Aortic smooth muscle cell (primary cell): ENCODE data around the gene CHTF18. TPM values are rescaled to one million over a fixed set of nuclear protein-coding genes. Genes with fewer than 3 reads are reported as not detected.

Experiments
- total RNA-seq: library from RNA; depleted of rRNA; stranded (reverse); fragments of >200 nt; gene quantifications from 2 replicates; pipeline ENCODE4 v1.2.3, GENCODE V29; 2014

The CHTF18 gene
- 6.7 and 9.0 TPM in 2 replicates for total RNA-seq

DNA sequence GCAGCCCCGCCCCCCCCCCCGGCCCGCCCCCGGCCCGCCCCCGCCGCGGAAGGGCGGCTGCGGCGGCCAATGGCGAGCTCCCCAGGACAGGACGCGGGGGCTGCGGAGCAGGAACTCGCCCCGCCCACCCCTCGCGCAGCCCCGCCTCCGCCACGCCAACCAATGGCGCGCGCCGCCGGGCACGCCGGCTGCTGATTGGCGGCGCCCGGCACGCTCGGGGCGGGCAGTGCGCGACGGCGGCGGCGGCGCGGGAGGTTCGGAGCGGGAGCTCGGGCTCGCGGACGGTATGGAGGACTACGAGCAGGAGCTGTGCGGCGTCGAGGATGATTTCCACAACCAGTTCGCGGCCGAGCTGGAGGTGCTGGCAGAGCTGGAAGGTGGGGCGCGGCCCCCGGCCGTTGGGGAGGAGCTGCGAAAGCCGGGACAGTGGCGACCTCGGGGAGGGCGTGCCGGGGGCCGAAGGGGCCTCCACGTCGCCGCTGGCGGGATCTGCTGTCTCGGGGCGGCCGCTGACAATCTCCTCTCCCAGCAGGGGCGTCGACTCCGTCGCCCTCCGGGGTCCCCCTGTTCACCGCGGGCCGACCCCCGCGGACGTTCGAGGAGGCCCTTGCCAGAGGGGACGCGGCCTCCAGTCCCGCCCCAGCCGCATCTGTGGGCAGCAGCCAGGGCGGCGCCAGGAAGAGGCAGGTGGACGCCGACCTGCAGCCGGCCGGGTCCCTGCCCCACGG, at the start of gene CHTF18:
CHTF18 (plus strand) TSS at position 222 of the 728 bp plus-strand sequence; CDS start at position 287, 65 bp downstream.

DNA sequence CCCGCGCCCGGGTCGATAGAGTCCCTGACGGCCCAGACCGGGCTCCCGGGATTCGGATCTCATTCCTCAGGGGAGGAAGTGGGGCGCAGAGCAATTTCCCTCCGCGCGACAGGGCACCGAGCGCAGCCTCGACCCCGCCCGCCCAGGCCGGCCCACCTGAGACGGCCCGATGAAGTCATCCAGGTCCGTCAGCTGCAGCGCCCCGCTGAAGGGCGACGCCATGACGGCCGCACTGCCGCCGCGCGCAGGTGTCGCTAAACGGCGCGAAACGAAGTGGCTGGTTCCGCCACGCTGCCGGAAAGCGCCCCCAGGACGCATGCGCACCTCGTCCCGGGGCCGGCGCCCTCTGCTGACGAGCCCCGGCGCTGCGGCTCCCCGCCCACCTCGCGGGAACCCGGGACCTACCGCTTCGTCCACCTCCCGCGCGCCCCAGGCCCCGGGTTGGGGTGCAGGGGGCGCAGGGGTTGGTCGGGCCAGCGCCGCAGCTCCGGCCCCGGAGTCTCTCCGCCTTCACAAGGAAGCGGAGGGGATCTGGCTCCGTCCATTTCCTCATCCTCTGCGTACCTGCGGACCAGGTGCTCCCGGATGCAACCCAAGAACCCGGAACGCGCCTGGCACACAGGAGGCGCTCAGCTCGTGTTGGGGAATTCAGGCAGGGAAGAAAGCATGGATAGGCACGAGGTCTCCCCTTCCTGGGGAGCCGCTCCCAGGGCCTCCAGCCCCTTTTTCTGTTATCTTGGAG, 47.5 kb upstream of the CHTF18 start, which contains the start of gene CIAO3:
CIAO3 (minus strand) TSS at position 234 of the 742 bp plus-strand sequence; CDS start at position 222, 12 bp downstream.

DNA sequence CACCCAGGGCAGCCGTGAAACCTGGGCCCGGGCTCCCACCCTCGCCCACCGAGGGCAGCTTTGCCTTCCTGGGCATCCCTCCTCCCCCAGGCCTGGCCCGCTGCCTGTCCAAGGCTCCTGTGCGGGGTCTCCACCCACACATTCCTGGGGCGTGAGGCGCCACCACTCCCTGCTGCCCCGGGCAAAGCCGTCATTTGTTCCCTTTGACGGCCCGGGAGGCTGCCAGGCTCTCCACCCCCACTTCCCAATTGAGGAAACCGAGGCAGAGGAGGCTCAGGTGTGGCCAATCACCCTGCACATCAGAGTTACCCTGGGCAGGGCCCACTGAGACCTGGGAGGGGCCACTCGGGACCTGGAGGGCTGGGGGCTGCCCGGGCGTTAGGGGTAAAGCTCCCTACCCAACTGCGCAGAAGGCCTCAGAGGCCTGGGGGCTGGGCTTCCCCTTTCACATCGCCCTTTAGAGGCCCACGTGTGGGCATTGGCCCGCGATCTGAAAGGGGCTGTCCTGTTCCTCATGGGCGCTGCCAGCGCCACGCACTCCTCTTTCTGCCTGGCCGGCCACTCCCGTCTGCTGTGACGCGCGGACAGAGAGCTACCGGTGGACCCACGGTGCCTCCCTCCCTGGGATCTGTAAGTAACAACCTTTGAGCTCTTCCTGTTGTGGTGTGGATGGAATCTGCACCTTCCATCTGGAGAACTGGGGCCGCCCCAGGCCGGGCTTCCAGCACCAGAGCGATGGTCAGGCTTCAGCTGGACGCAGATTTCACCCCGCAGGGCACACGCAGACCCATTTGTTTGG, 27.7 kb upstream of the CHTF18 start, which contains the start of gene MSLN:
MSLN (plus strand) TSS at position 190 of the 799 bp plus-strand sequence. CDS start 1,947 bp downstream, outside the sequence.

DNA sequence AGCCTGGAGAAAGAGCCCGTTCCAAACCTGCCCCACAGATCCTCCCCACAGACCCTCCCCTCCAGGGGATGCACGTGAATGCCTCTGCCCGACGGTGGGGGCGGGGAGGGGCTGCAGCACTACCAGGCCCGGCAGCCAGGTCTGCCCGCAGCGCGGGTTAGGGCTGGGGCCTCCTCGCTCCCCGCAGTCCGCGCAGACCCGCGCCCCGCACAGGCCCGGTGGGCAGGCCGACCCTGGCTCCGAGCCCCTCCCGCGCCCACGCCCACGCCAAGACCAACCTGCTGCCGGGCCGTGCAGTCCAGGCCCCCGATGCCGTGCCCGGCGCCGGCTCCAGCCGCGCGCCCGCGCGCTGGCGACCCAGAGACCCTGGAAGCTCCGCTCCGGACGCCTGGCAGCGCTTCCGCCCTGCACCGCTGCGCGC, 432 bp upstream of the CHTF18 start, which contains the start of gene RPUSD1:
RPUSD1 (minus strand) TSS at position 404 of the 421 bp plus-strand sequence. CDS start 644 bp downstream, outside the sequence.

DNA sequence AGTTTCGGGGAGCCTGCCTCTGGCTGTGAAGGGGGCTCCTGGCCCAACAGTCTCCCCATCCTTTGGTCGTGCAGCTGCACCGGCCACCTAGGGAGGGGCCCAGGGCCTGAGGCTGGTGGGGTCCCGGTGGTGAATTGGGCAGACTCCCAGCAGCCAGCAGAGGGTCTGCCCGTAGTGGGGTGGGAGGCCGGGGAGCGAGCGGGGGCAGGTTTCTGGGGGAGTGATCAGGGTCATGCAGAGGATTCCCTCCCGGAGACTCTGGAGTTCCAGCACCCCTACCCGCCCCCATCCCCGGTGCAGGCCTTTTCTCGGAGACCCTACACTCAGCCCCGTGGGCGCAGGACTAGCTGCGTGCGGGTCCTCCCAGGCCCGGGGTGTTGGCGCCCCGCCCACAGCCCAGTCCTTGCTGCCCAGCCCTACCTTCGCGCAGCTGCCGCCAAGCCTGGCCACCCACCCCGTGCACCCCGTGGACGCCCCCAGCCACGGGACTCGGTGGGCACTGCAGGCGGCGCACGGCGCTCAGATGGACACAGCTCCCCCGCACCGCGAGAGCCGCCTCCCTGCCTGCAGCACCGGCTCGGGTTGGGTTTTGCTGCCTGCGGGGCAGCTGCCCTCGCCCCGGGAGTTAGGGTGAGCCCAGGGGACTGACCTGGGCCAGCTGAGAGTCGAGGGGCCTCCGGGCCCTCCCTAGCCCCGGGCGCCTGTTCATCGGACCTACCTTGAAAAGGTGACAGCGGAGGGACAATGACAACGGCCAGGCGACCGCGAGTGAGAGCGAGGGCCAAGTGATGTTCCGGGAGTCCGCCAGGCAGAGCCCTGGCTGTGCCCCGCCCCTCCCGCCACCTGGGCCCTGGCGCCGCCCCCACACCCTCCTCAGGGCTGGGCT, 11.8 kb downstream of the CHTF18 start, which contains the start of gene GNG13:
GNG13 (minus strand) TSS at position 787 of the 886 bp plus-strand sequence. CDS start 1,657 bp downstream, outside the sequence.

Other genes with a start within 250 kb of the CHTF18 start
- not detected in 2 replicates for gene PRR35, start 228.2 kb upstream of the CHTF18 start, total RNA-seq
- gene NHLRC4, start 221.6 kb upstream of the CHTF18 start, total RNA-seq, result 1.7 and 2.6 TPM in 2 replicates
- 22.5 TPM in 2 replicates for gene PIGQ, start 218.7 kb upstream of the CHTF18 start, total RNA-seq
- 8.3 and 10.0 TPM in 2 replicates for gene RAB40C, start 198.6 kb upstream of the CHTF18 start, total RNA-seq
- 0.12 and 0.13 TPM in 2 replicates for gene WFIKKN1, start 157.6 kb upstream of the CHTF18 start, total RNA-seq
- 77.3 and 88.6 TPM in 2 replicates for gene METTL26, start 152.3 kb upstream of the CHTF18 start, total RNA-seq
- 14.2 and 19.3 TPM in 2 replicates for gene MCRIP2, start 146.8 kb upstream of the CHTF18 start, total RNA-seq
- gene WDR90, start 139.3 kb upstream of the CHTF18 start, total RNA-seq, result 10.4 and 13.2 TPM in 2 replicates
- 27.2 and 32.1 TPM in 2 replicates for gene RHOT2, start 120.5 kb upstream of the CHTF18 start, total RNA-seq
- 3.2 and 4.2 TPM in 2 replicates for gene RHBDL1, start 112.9 kb upstream of the CHTF18 start, total RNA-seq
- 130 and 188 TPM in 2 replicates for gene STUB1, start 108.2 kb upstream of the CHTF18 start, total RNA-seq
- gene JMJD8, start 104.3 kb upstream of the CHTF18 start, total RNA-seq, result 26.7 and 27.2 TPM in 2 replicates
- gene WDR24, start 98.2 kb upstream of the CHTF18 start, total RNA-seq, result 2.6 and 3.7 TPM in 2 replicates
- 0.06 and 0.13 TPM in 2 replicates for gene FBXL16, start 82.8 kb upstream of the CHTF18 start, total RNA-seq
- 124 and 143 TPM in 2 replicates for gene METRN, start 73.5 kb upstream of the CHTF18 start, total RNA-seq
- gene ANTKMT, start 67.5 kb upstream of the CHTF18 start, total RNA-seq, result 24.5 and 32.4 TPM in 2 replicates
- gene CCDC78, start 62.2 kb upstream of the CHTF18 start, total RNA-seq, result 0.79 and 1.1 TPM in 2 replicates
- 7.2 and 10.8 TPM in 2 replicates for gene HAGHL, start 61.5 kb upstream of the CHTF18 start, total RNA-seq
- 31.5 and 38.3 TPM in 2 replicates for gene CIAO3, start 47.6 kb upstream of the CHTF18 start, total RNA-seq
- gene MSLN, start 27.9 kb upstream of the CHTF18 start, total RNA-seq, result not detected in 2 replicates
- 10.0 and 13.6 TPM in 2 replicates for gene RPUSD1, start 239 bp upstream of the CHTF18 start, total RNA-seq
- not detected in 2 replicates for gene GNG13, start 12.1 kb downstream of the CHTF18 start, total RNA-seq
- gene LMF1, start 182.4 kb downstream of the CHTF18 start, total RNA-seq, result 12.3 and 13.1 TPM in 2 replicates
- gene SOX8, start 193.2 kb downstream of the CHTF18 start, total RNA-seq, result 1.4 and 4.5 TPM in 2 replicates